ENCODE data around the gene MYO10. TPM values are rescaled to one million over a fixed set of nuclear protein-coding genes. Genes with fewer than 3 reads are reported as not detected.

The MYO10 gene
- total RNA-seq, 2 experiments from 2014 or later: 0.08 TPM; not detected in 1

DNA sequence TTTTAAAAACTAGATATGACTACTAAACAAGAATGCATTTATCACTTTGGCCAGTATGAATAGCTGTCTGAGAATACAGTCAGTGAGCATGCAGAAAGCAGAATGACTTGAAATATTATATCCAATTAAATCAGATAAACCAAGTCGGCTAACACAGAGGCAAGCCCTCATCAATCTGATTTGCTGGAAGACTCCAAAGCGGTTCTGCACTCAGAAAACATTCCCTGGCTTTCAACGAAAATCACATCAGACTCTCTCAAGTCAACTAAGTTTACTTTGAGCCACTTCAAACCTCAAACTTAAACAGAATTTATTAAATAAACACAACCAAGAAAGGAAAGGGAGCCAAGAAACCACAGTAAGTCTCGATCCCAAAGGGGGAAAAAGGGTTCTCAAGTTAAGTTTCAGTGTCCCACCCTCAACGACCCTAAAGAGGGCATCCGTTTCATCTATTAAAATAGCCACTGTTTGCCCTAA lies 1.4 kb downstream of the MYO10 start:
- Mint-ChIP-seq H3K9me3 (no peaks in the 10 kb centered on the region), H3K4me3 (peak overlapping the region; percentile 49), H3K4me1 (peaks cover 12% of the 10 kb centered on the region), H3K27me3 (peaks cover 54% of the 10 kb centered on the region), H3K36me3 (ENCODE audit: low read depth) (no peaks in the 10 kb centered on the region), H3K27ac (no peak overlapping the region)
- POLR2A ChIA-PET: no interaction called here
- DNase-seq: no peak
- CTCF ChIA-PET: no interaction called here

DNA sequence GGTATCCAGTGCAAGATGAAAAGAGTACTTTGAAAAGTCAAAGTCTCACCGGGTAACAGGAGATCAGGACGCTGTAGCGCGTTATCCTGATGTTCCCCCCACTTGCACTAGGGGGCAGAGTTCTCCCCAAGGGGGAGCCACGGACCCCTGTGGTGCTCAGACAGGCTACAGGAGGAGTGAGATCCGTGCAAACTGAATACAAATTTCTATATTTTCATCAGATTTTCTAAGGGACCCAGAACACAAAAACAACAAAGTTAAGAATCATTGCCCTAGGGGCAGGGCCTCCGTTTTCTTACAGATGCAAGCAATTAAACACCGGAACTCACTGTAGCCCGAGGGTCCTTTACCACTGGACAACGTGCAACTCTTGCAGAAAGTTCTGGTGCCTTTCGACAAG lies 2.0 kb downstream of the MYO10 start:
- no peaks in the 10 kb centered on the region for H3K9me3 Mint-ChIP-seq
- H3K27ac Mint-ChIP-seq: no peak overlapping the region
- CTCF ChIA-PET: interaction anchor here (0.6 kb wide), 1 partner anchor 28 kb away, joined by 3 read pairs; no protein-coding TSS in a partner anchor
- H3K4me3 Mint-ChIP-seq: no peak overlapping the region
- H3K36me3 Mint-ChIP-seq (ENCODE audit: low read depth): no peaks in the 10 kb centered on the region
- peaks cover 12% of the 10 kb centered on the region for H3K4me1 Mint-ChIP-seq
- peak; percentile 24 for DNase-seq
- POLR2A ChIA-PET: no interaction called here
- peaks cover 53% of the 10 kb centered on the region for H3K27me3 Mint-ChIP-seq

DNA sequence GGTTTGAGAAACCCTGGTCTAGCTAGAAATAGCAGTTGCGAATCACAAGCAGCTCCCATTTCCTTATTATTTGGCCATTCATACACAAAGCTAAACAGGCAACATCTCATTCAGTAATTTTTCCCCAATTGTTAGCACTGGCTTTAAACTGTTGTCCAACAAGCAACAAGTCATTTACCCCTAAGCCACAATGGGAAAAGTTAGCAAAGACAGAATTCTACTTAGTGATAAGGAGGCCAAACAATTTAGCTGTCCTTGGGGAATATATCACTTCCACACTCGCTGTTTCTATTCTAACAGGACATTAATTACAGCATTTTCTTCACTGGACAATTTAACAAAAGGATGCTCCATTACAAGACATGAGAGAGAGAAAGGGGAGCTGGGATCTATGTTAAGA lies 2.8 kb downstream of the MYO10 start:
- Mint-ChIP-seq H3K36me3 (ENCODE audit: low read depth) (no peaks in the 10 kb centered on the region), H3K27me3 (peaks cover 47% of the 10 kb centered on the region), H3K27ac (no peak overlapping the region), H3K4me1 (peaks cover 12% of the 10 kb centered on the region), H3K9me3 (no peaks in the 10 kb centered on the region), H3K4me3 (no peak overlapping the region)
- ChIA-PET POLR2A (no interaction called here), CTCF (no interaction called here)
- DNase-seq: no peak

DNA sequence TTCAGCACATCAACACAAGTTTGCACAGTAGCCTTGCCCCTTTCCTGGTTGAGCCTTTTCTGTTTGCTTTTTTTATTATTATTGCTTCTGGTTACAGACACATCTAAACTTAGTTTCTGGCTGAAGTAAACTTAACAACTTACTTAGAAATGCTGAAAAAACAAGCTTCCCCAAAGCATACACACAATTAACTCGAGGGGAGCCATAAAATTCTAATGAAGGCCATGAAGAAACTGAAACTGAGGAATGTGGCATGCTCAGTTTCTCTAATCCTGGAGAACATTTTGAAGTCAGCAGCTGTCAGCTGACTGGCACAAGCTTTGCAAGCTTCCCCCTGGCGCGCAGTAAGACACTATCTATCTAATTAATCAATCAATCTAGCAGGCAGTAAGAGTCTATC lies 3.7 kb downstream of the MYO10 start:
- Mint-ChIP-seq H3K36me3 (ENCODE audit: low read depth) (no peaks in the 10 kb centered on the region), H3K27ac (no peak overlapping the region), H3K9me3 (no peaks in the 10 kb centered on the region), H3K4me3 (no peak overlapping the region), H3K4me1 (peaks cover 12% of the 10 kb centered on the region), H3K27me3 (peaks cover 39% of the 10 kb centered on the region)
- DNase-seq: no peak
- ChIA-PET POLR2A (no interaction called here), CTCF (interaction anchor here (0.6 kb wide), 2 partner anchors 236 to 301 kb away, joined by 3 read pairs; no protein-coding TSS in a partner anchor)

DNA sequence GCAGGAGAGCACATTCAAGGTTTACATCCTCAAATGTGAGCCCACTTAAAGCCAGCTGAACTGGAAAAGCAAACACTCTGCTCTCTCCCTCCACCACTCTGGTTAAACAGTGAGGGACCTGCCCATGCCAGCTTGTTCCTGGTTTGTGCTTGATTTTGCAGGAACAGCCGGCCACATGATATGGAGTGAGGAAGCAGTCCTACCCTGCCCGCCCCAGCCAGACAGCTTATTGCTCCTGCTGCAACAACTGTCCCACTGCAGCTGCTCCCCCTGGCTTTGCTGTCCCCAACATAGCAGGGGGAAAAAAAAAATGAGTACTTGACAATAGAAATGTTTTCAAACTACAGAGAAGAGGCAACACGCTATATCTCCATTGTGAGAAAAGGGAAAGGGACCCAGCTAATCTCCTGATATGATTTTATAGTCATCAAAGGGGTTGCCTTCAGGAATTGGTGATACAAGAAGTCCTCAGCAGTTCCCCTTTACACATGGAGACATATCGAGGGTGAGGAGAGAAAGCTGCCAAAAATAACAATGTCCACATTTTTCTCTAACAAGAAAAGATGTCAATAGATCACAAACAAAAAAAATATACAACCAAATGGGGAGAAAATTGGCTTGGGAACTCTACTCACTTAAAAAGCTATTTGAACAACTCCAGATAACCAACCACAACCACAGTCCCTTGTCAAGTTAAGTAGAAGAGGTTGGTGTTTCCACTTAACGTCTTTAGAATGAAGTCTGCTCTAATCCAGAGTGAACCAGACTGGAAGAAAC lies 4.6 kb downstream of the MYO10 start:
- Mint-ChIP-seq H3K9me3 (no peaks in the 10 kb centered on the region), H3K36me3 (ENCODE audit: low read depth) (no peaks in the 10 kb centered on the region), H3K27ac (no peak overlapping the region), H3K4me1 (peaks cover 9% of the 10 kb centered on the region), H3K27me3 (peaks cover 30% of the 10 kb centered on the region), H3K4me3 (no peak overlapping the region)
- POLR2A ChIA-PET: no interaction called here
- DNase-seq: no peak
- CTCF ChIA-PET: interaction anchor here (0.6 kb wide), 1 partner anchor 237 kb away, joined by 3 read pairs; no protein-coding TSS in a partner anchor

DNA sequence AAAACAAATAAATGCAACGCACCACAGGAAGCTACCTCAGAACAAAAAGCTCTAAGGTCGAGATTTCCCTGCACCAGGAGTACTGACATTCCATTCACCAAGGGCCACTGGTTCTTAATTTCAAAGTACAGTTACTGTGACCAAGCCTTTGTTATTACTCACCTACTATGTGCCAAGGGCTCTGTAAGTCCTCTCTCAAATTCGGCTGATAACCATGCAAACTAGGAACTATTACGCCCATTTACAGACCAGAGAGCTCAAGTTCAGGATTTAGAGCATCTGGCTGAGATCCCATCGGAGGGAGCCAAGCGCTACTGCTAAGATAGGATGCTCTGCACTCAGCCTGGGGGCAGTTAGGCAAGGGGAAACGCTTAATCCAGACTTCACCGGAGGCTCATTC lies 5.6 kb downstream of the MYO10 start:
- H3K27me3 Mint-ChIP-seq: peaks cover 24% of the 10 kb centered on the region
- H3K4me1 Mint-ChIP-seq: peaks cover 6% of the 10 kb centered on the region
- no peak overlapping the region for H3K27ac Mint-ChIP-seq
- DNase-seq: no peak
- H3K9me3 Mint-ChIP-seq: no peaks in the 10 kb centered on the region
- CTCF ChIA-PET: no interaction called here
- H3K4me3 Mint-ChIP-seq: no peak overlapping the region
- H3K36me3 Mint-ChIP-seq (ENCODE audit: low read depth): no peaks in the 10 kb centered on the region
- POLR2A ChIA-PET: no interaction called here

DNA sequence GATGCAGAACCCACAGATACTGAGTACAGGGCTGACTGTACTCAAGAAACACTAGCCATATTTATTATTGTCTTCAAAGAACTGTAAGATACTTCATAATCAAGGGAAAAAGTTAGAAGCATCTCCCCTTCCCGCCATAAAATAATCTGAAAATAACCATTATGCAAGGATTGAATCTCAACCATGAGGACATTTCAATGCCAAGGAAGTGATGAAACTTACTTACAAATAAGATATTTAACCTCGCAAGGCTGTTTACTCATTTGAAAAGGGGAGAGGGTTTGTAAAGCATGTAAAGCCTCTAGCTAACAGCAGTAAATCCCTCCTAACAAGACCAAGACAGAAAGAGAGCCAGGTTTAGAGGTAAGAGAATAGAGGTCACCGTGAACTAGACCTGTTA lies 6.3 kb downstream of the MYO10 start:
- Mint-ChIP-seq H3K9me3 (no peaks in the 10 kb centered on the region), H3K4me1 (peaks cover 1% of the 10 kb centered on the region), H3K27ac (no peak overlapping the region), H3K27me3 (peaks cover 19% of the 10 kb centered on the region), H3K4me3 (no peak overlapping the region), H3K36me3 (ENCODE audit: low read depth) (no peaks in the 10 kb centered on the region)
- ChIA-PET CTCF (no interaction called here), POLR2A (no interaction called here)
- DNase-seq: no peak

DNA sequence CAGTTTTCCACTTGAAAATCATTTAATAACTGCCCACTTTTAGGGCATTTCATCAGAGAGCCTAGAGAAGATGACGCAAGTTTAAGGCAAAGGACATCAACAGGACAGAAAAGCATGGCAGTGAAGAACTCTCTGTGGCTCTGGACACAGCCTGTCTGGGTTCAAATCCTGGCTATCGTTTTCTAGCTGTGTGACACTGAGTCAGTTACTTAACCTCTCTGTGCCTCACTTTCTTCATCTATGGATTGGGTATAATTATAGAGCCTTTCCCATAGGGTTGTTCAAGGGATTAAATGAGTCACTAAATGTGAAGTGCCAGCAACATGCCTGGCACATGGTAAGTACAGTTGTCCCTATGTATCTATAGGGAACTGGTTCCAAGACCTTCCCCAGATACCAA lies 6.7 kb downstream of the MYO10 start:
- Mint-ChIP-seq H3K4me1 (no peaks in the 10 kb centered on the region), H3K27ac (no peak overlapping the region), H3K36me3 (ENCODE audit: low read depth) (no peaks in the 10 kb centered on the region), H3K4me3 (no peak overlapping the region), H3K9me3 (no peaks in the 10 kb centered on the region), H3K27me3 (peaks cover 15% of the 10 kb centered on the region)
- CTCF ChIA-PET: no interaction called here
- POLR2A ChIA-PET: no interaction called here
- no peak for DNase-seq

DNA sequence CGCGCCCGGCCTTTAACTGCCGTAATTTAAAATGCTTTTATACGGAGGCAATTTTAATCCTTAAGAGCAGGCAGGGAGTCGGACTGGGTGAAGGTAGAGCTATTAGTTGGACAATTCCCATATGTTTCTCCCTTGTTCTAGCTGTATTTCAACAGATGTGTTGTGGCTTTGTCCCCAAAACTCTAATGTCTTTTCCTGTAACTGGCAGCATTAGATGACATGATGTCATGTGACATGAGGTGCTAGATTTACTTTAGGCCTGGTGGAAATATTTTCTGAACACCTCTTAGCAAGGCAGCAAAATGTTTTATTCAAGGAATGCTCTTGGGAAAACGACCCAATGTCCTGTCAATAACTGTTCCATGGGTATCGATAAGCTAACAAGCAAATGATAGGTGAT lies 8.5 kb downstream of the MYO10 start:
- no peak for DNase-seq
- Mint-ChIP-seq H3K4me1 (no peaks in the 10 kb centered on the region), H3K9me3 (no peaks in the 10 kb centered on the region), H3K4me3 (no peak overlapping the region), H3K27ac (no peak overlapping the region), H3K27me3 (peaks cover 2% of the 10 kb centered on the region), H3K36me3 (ENCODE audit: low read depth) (no peaks in the 10 kb centered on the region)
- POLR2A ChIA-PET: no interaction called here
- CTCF ChIA-PET: no interaction called here

DNA sequence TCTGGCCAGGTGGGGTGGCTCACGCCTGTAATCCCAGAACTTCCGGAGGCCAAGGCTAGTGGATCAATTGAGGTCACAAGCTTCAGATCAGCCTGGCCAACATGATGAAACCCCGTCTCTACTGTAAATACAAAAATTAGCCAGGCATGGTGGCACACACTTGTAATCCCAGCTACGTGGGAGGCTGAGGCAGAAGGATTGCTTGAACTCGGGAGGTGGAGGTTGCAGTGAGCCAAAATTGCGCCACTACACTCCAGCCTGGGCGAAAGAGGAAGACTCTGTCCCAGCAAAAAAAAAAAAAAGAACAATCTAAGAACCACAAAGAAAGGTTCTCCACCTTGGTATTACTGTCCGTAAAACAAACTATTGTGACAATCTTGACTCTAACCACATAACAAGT lies 9.7 kb downstream of the MYO10 start:
- CTCF ChIA-PET: no interaction called here
- Mint-ChIP-seq H3K27me3 (no peaks in the 10 kb centered on the region), H3K4me3 (no peak overlapping the region), H3K4me1 (no peaks in the 10 kb centered on the region), H3K36me3 (ENCODE audit: low read depth) (no peaks in the 10 kb centered on the region), H3K27ac (no peak overlapping the region), H3K9me3 (no peaks in the 10 kb centered on the region)
- POLR2A ChIA-PET: no interaction called here
- no peak for DNase-seq

DNA sequence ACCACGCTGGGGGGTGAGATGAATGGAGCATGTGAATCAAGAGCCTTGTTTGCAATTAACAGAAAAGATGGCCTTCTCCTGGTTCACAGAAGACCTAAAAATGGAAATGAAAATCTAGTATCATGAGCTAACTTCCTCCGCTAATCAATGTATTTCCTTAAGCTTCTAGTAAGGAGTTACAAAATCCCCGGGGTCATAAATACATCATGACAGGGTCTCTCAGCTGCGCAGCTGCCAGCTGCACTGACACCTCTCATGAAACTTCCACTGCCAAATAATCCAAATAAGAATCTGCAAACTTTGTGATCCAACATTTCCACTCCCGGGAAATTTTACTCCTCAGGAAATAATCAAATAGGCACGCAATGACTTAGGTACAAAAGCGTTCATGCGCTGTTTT lies 11.9 kb downstream of the MYO10 start:
- no peaks in the 10 kb centered on the region for H3K9me3 Mint-ChIP-seq
- POLR2A ChIA-PET: no interaction called here
- no peaks in the 10 kb centered on the region for H3K36me3 Mint-ChIP-seq (ENCODE audit: low read depth)
- no peak overlapping the region for H3K4me3 Mint-ChIP-seq
- no peaks in the 10 kb centered on the region for H3K4me1 Mint-ChIP-seq
- no peaks in the 10 kb centered on the region for H3K27me3 Mint-ChIP-seq
- CTCF ChIA-PET: no interaction called here
- no peak for DNase-seq
- H3K27ac Mint-ChIP-seq: no peak overlapping the region

DNA sequence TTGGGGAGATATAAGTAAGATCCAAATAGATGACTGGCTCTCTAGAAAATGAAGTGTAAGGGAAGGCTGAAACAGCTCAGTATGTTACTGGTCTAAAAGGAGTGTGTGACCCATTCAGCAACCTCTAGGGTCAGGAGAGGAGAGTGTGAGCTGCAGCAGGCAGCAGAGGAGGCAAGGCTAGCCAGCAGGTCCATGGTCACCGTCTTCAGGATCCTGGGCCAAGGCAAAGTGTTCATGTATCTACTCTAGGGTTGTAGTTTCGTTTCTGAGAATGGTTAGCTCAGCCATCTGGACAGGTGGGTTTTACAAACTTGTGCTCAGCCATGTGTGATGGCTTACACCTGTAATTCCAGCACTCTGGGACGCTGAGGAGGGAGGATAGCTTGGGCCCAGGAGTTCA lies 13.7 kb downstream of the MYO10 start:
- DNase-seq: no peak
- ChIA-PET POLR2A (no interaction called here), CTCF (interaction anchor here (1.1 kb wide), 1 partner anchor 16 kb away, joined by 3 read pairs; no protein-coding TSS in a partner anchor)
- H3K4me3 Mint-ChIP-seq: no peak overlapping the region
- H3K4me1 Mint-ChIP-seq: no peaks in the 10 kb centered on the region
- no peak overlapping the region for H3K27ac Mint-ChIP-seq
- H3K27me3 Mint-ChIP-seq: no peaks in the 10 kb centered on the region
- H3K9me3 Mint-ChIP-seq: no peaks in the 10 kb centered on the region
- H3K36me3 Mint-ChIP-seq (ENCODE audit: low read depth): no peaks in the 10 kb centered on the region

DNA sequence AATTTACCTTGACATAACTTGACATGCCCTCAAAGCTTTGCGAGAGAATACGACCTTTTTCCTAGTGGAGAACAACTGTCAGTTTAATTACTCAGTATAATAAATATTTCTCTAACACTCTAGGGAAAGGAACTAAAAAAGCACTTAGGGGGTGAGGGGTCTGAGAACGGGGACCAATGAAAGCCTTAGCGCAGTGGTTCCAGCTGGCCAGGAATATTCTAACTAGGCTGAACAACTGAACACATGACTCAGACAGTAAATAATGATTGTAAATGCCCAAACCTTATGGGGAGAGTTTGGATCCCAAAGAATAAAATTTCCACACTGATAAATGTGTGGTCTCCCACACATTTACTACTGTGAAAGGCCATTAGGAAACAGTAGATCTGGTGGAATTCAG lies 14.9 kb downstream of the MYO10 start:
- Mint-ChIP-seq H3K4me1 (no peaks in the 10 kb centered on the region), H3K4me3 (no peak overlapping the region), H3K27me3 (no peaks in the 10 kb centered on the region), H3K9me3 (no peaks in the 10 kb centered on the region), H3K36me3 (ENCODE audit: low read depth) (no peaks in the 10 kb centered on the region), H3K27ac (no peak overlapping the region)
- DNase-seq: no peak
- POLR2A ChIA-PET: no interaction called here
- CTCF ChIA-PET: no interaction called here

DNA sequence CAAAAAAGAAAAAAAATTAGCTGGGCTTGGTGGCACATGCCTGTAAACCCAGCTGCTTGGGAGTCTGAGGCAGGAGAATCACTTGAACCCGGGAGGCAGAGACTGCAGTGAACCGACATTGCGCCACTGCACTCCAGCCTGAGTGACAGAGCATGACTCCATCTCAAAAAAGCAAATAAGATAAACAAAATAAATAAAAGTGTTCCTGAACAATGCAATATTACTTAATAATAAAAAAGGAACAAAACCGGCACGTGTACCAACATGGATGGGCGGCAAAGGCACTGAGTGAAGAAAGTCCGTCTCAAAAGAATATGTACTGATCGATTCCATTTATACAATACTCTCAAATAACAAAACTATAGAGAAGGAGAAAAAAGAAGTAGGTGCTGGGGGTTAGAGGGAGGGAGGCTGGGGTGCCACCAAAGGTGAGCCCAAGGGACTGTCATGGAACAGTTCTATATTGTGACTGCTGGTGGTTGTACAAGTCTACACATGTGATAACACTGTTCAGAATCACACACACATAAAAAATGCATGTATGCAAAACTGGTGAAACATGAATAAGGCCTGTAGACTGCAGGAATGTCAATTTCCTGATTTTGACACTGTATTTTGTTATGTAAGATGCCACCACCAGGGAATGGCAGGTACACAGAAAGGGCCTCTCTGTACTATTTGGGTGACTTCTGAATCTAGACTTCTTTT lies 15.8 kb downstream of the MYO10 start:
- DNase-seq: no peak
- H3K27me3 Mint-ChIP-seq: no peaks in the 10 kb centered on the region
- ChIA-PET CTCF (no interaction called here), POLR2A (no interaction called here)
- H3K9me3 Mint-ChIP-seq: no peaks in the 10 kb centered on the region
- no peaks in the 10 kb centered on the region for H3K36me3 Mint-ChIP-seq (ENCODE audit: low read depth)
- H3K4me3 Mint-ChIP-seq: no peak overlapping the region
- no peak overlapping the region for H3K27ac Mint-ChIP-seq
- no peaks in the 10 kb centered on the region for H3K4me1 Mint-ChIP-seq
